Naive thymus-derived CD4-positive, alpha-beta T cell (primary cell): Measurements from ENCODE around the gene IGFL3. TPM values are rescaled to one million over a fixed set of nuclear protein-coding genes. Genes with fewer than 3 reads are reported as not detected.

Source experiments
- ATAC-seq: fragments of 150-1000 bp; cut with Tn5 transposase; 2 replicates; pipeline ENCODE4 v1.10.0; 2021; ENCODE audit warnings: mild to moderate bottlenecking, moderate library complexity
- CTCF ChIA-PET: fragments of 350-600 bp; sonication (Branson Sonifier 250); formaldehyde crosslinking; loops from one replicate; lab custom pipeline; 2021; ENCODE audit warnings: antibody characterized with exemption; lab: Charles Lee
- POLR2A ChIA-PET: fragments of 350-600 bp; sonication (Branson Sonifier 250); formaldehyde crosslinking; loops from one replicate; lab custom pipeline; 2021; ENCODE audit warnings: antibody characterized with exemption, inconsistent platforms; lab: Charles Lee
- DNase-seq, 9 donors: peaks; one replicate each; pipeline versions ENCODE4 v3.0.0 to v3.0.0-alpha.2; 2020 to 2022; ENCODE audit warnings: mixed read lengths in 1 of 9
- H3K27ac ChIP-seq: one replicate; pipeline ENCODE4 v1.7.0; 2013; ENCODE audit warnings: mild to moderate bottlenecking, low read depth, low read length, moderate library complexity
- H3K27me3 ChIP-seq, 2 donors: one replicate each; pipeline ENCODE4 v1.7.0; 2013; ENCODE audit warnings: low read length in 2 of 2, mild to moderate bottlenecking in 2 of 2, moderate library complexity in 2 of 2; ENCODE audit not compliant: control insufficient read depth in 2 of 2, insufficient read depth in 2 of 2
- H3K36me3 ChIP-seq, 3 experiments: 1 replicate in 2 of 3; 2 replicates in 1 of 3; pipeline ENCODE4 v1.7.0; 2013; ENCODE audit warnings: low read length in 3 of 3, mild to moderate bottlenecking in 3 of 3, moderate library complexity in 1 of 3; ENCODE audit not compliant: insufficient read depth in 3 of 3, control insufficient read depth in 2 of 3
- H3K4me1 ChIP-seq, 2 donors: one replicate each; pipeline ENCODE4 v1.7.0; 2013; ENCODE audit warnings: low read length in 2 of 2, mild to moderate bottlenecking in 2 of 2, moderate library complexity in 1 of 2; ENCODE audit not compliant: control insufficient read depth in 2 of 2, insufficient read depth in 2 of 2
- H3K4me3 ChIP-seq: 2 replicates; pipeline ENCODE4 v1.7.0; 2013; ENCODE audit warnings: mild to moderate bottlenecking, low read length
- H3K9me3 ChIP-seq, 3 experiments: 1 replicate in 2 of 3; 2 replicates in 1 of 3; pipeline ENCODE4 v1.7.0; 2013; ENCODE audit warnings: low read length in 3 of 3; ENCODE audit not compliant: control insufficient read depth in 2 of 3
- H3K27ac Mint-ChIP-seq, 9 donors: one replicate each; pipeline ENCODE4 v1.8.0; 2020 to 2022; ENCODE audit warnings: mixed read lengths in 9 of 9, mild to moderate bottlenecking in 8 of 9, moderate library complexity in 5 of 9, inconsistent platforms in 2 of 9
- H3K27me3 Mint-ChIP-seq, 5 donors: one replicate each; pipeline ENCODE4 v1.8.0; 2021 to 2022; ENCODE audit warnings: mixed read lengths in 5 of 5, mild to moderate bottlenecking in 1 of 5
- H3K36me3 Mint-ChIP-seq, 5 donors: one replicate each; pipeline ENCODE4 v1.8.0; 2020 to 2022; ENCODE audit warnings: mixed read lengths in 5 of 5, mild to moderate bottlenecking in 3 of 5, inconsistent platforms in 1 of 5
- H3K4me1 Mint-ChIP-seq, 7 donors: one replicate each; pipeline ENCODE4 v1.8.0; 2020 to 2022; ENCODE audit warnings: mixed read lengths in 7 of 7, mild to moderate bottlenecking in 3 of 7, inconsistent platforms in 1 of 7
- H3K4me3 Mint-ChIP-seq, 10 donors: one replicate each; pipeline ENCODE4 v1.8.0; 2020 to 2022; ENCODE audit warnings: mild to moderate bottlenecking in 10 of 10, mixed read lengths in 10 of 10, moderate library complexity in 6 of 10, inconsistent platforms in 2 of 10
- H3K9me3 Mint-ChIP-seq, 11 donors: one replicate each; pipeline ENCODE4 v1.8.0; 2020 to 2022; ENCODE audit warnings: mixed read lengths in 11 of 11, mild to moderate bottlenecking in 4 of 11, inconsistent platforms in 1 of 11, moderate library complexity in 1 of 11
- intact Hi-C, 2 donors: fragments of 100-400 bp; cut with micrococcal nuclease; formaldehyde crosslinking; loops; one replicate each; pipeline ENCODE4 v1.15.1; 2023
- polyA plus RNA-seq, 2 donors: library from polyadenylated mRNA; unstranded; fragments of 300-500 nt; fragmentation: Illumina TruSeq; gene quantifications; one replicate each; pipeline ENCODE4 v1.2.3, GENCODE V29; 2021
- total RNA-seq, 6 experiments: library from RNA in 5 of 6; stranded (reverse) in 5 of 6; gene quantifications; 1 replicate in 5 of 6; 2 replicates in 1 of 6; pipeline ENCODE4 v1.2.3 and lab custom pipeline; 2021 to 2026

The IGFL3 gene
- total and polyA plus RNA-seq, 7 experiments from 2014 or later, result not detected

- DNase-seq (no peak), ATAC-seq (no peak)
- ChIA-PET POLR2A (no interaction called here), CTCF (no interaction called here)
- no peak overlapping the region for H3K27ac ChIP-seq
- intact Hi-C loops, result loop anchor here in 1 of 2 donors (5.0 kb wide), 1 partner anchor 411 kb away; no protein-coding TSS in a partner anchor
- no peaks in the 10 kb centered on the region for H3K4me1 ChIP-seq
- no peak overlapping the region for H3K4me3 ChIP-seq
- Mint-ChIP-seq H3K27me3 (peaks cover 70 to 84% (median 75%) of the 10 kb centered on the region in 5 donors), H3K4me3 (peak overlapping the region in 3 of 10 donors; percentile 16 to 61 (median 56)), H3K27ac (no peak overlapping the region), H3K36me3 (no peaks in the 10 kb centered on the region), H3K4me1 (peaks cover 3 to 15% (median 9%) of the 10 kb centered on the region in 7 donors), H3K9me3 (peaks cover 0 to 32% (median 10%) of the 10 kb centered on the region in 11 donors)
- H3K9me3 ChIP-seq, result peaks cover 0 to 7% (median 0%) of the 10 kb centered on the region in 3 experiments
- H3K27me3 ChIP-seq, result peaks cover 0 to 13% of the 10 kb centered on the region in 2 donors
- no peaks in the 10 kb centered on the region for H3K36me3 ChIP-seq
Observed at GRCh38 chr19:46076031-46076880, 48.2 kb downstream of the IGFL3 start.

GRCh38 chr19:46073268-46073922 is 51.1 kb downstream of the IGFL3 start:
- Histone ChIP-seq H3K9me3 (no peaks in the 10 kb centered on the region), H3K4me3 (no peak overlapping the region), H3K27me3 (peaks cover 0 to 14% of the 10 kb centered on the region in 2 donors), H3K4me1 (no peaks in the 10 kb centered on the region), H3K36me3 (no peaks in the 10 kb centered on the region), H3K27ac (no peak overlapping the region)
- no peaks in the 10 kb centered on the region for H3K36me3 Mint-ChIP-seq
- intact Hi-C loops, result no loop called here
- H3K4me3 Mint-ChIP-seq, result no peak overlapping the region
- no peak for DNase-seq
- H3K27ac Mint-ChIP-seq, result no peak overlapping the region
- peaks cover 66 to 89% (median 74%) of the 10 kb centered on the region in 5 donors for H3K27me3 Mint-ChIP-seq
- H3K4me1 Mint-ChIP-seq, result peaks cover 3 to 15% (median 9%) of the 10 kb centered on the region in 7 donors
- H3K9me3 Mint-ChIP-seq, result peaks cover 0 to 14% (median 5%) of the 10 kb centered on the region in 11 donors
- POLR2A ChIA-PET, result no interaction called here
- CTCF ChIA-PET, result no interaction called here
- ATAC-seq, result no peak

Other genes with a start within 250 kb of the IGFL3 start
- gene IRF2BP1, start 238.5 kb downstream of the IGFL3 start, total RNA-seq, result 10 to 100 TPM; 16.4 to 38.7 (median 26.5) TPM
- gene IRF2BP1, start 238.5 kb downstream of the IGFL3 start, polyA plus RNA-seq, result 10 to 100 TPM in 1 of 2 donors, 1 to 10 TPM in 1; 6.2 to 11.6 TPM
- gene MYPOP, start 222.1 kb downstream of the IGFL3 start, total RNA-seq, result 10 to 100 TPM in 3 of 5 experiments, 1 to 10 TPM in 2; 7.0 to 14.5 (median 11.2) TPM
- under 1 TPM; 0.15 to 0.40 TPM for gene MYPOP, start 222.1 kb downstream of the IGFL3 start, polyA plus RNA-seq
- gene NANOS2, start 209.9 kb downstream of the IGFL3 start, total RNA-seq, result not detected
- not detected for gene NANOS2, start 209.9 kb downstream of the IGFL3 start, polyA plus RNA-seq
- under 1 TPM in 1 of 5 experiments, not detected in 4; 0.19 TPM for gene NOVA2, start 150.8 kb downstream of the IGFL3 start, total RNA-seq
- gene NOVA2, start 150.8 kb downstream of the IGFL3 start, polyA plus RNA-seq, result not detected
- gene CCDC61, start 129.2 kb downstream of the IGFL3 start, total RNA-seq, result 10 to 100 TPM; 15.5 to 35.8 (median 25.3) TPM
- gene CCDC61, start 129.2 kb downstream of the IGFL3 start, polyA plus RNA-seq, result 10 to 100 TPM; 10.1 to 12.9 TPM
- gene PGLYRP1, start 101.6 kb downstream of the IGFL3 start, total RNA-seq, result not detected
- gene PGLYRP1, start 101.6 kb downstream of the IGFL3 start, polyA plus RNA-seq, result not detected
- gene IGFL4, start 83.7 kb downstream of the IGFL3 start, total RNA-seq, result not detected
- gene IGFL4, start 83.7 kb downstream of the IGFL3 start, polyA plus RNA-seq, result not detected
- under 1 TPM in 1 of 5 experiments, not detected in 4; 0.48 TPM for gene IGFL2, start 23.6 kb upstream of the IGFL3 start, total RNA-seq
- gene IGFL2, start 23.6 kb upstream of the IGFL3 start, polyA plus RNA-seq, result not detected
- not detected for gene IGFL1, start 105.1 kb upstream of the IGFL3 start, total RNA-seq
- gene IGFL1, start 105.1 kb upstream of the IGFL3 start, polyA plus RNA-seq, result not detected
- not detected for gene HIF3A, start 172.4 kb upstream of the IGFL3 start, total RNA-seq
- gene HIF3A, start 172.4 kb upstream of the IGFL3 start, polyA plus RNA-seq, result not detected
- gene PPP5C, start 222.4 kb upstream of the IGFL3 start, total RNA-seq, result 100 to 1,000 TPM in 1 of 5 experiments, 10 to 100 TPM in 4; 41.4 to 107 (median 52.0) TPM
- gene PPP5C, start 222.4 kb upstream of the IGFL3 start, polyA plus RNA-seq, result 10 to 100 TPM; 17.4 to 34.8 TPM